Measurements from ENCODE around the gene DNAH2.

Gene DNAH2

GRCh38 chr17:7769854-7770253 lies 52.3 kb downstream of the DNAH2 start:
- no peak overlapping the region for H3K27ac ChIP-seq
- TF ChIP-seq, protein P1, sequence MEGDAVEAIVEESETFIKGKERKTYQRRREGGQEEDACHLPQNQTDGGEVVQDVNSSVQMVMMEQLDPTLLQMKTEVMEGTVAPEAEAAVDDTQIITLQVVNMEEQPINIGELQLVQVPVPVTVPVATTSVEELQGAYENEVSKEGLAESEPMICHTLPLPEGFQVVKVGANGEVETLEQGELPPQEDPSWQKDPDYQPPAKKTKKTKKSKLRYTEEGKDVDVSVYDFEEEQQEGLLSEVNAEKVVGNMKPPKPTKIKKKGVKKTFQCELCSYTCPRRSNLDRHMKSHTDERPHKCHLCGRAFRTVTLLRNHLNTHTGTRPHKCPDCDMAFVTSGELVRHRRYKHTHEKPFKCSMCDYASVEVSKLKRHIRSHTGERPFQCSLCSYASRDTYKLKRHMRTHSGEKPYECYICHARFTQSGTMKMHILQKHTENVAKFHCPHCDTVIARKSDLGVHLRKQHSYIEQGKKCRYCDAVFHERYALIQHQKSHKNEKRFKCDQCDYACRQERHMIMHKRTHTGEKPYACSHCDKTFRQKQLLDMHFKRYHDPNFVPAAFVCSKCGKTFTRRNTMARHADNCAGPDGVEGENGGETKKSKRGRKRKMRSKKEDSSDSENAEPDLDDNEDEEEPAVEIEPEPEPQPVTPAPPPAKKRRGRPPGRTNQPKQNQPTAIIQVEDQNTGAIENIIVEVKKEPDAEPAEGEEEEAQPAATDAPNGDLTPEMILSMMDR (conservative IDR thresholded peaks at IDR 0.05) = no peak

DNA sequence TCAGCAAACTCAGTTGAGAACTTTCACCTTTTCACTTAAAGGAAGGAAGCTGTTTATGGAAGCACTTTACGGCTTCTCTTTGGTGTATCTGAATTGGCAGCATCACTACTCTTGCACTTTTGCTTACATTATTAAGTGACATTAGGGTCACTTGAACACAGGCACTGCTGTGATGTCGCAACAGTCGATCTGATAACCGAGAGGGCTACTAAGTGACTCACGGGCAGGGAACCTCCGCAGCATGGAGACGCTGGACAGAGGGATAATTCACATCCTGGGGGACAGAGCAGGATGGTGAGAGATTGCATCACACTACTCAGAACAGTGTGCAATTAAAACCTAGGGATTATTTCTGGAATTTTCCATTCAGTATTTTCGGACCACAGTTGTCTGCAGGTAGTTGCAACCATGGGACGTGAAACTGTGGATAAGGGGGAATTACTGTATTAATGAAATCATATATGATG lies 56.5 kb downstream of the DNAH2 start:
- TF ChIP-seq, protein P1 (conservative IDR thresholded peaks at IDR 0.05) = no peak
- H3K27ac ChIP-seq = no peak overlapping the region

- no peak overlapping the region for H3K27ac ChIP-seq
- TF ChIP-seq, protein P1 (conservative IDR thresholded peaks at IDR 0.05) = no peak
These were observed 57.5 kb downstream of the DNAH2 start for GRCh38 chr17:7775051-7775450.

DNA sequence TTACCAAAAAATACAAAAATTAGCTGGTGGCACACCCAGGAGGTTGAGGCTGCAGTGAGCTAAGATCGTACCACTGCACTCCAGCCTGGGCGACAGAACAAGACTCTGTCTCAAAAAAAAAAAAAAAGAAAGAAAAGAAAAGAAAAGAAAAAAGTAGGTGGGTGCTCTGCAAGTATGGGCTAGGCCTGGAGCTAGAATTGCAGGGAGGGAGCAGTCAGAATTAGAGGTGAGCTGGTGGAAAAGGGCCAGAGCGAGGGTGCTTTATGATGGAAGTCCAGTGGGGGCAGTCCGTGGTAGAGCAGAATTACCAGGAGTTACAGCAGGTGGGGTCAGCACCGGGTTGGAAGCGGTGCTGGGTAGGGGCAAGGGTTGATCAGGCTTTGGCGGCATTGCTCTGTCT lies 59.5 kb downstream of the DNAH2 start:
- no peak overlapping the region for H3K27ac ChIP-seq
- TF ChIP-seq, protein P1 (conservative IDR thresholded peaks at IDR 0.05) = no peak

GRCh38 chr17:7780736-7781135 lies 63.2 kb downstream of the DNAH2 start:
- TF ChIP-seq, protein P1 (conservative IDR thresholded peaks at IDR 0.05) = no peak
- no peak overlapping the region for H3K27ac ChIP-seq

DNA sequence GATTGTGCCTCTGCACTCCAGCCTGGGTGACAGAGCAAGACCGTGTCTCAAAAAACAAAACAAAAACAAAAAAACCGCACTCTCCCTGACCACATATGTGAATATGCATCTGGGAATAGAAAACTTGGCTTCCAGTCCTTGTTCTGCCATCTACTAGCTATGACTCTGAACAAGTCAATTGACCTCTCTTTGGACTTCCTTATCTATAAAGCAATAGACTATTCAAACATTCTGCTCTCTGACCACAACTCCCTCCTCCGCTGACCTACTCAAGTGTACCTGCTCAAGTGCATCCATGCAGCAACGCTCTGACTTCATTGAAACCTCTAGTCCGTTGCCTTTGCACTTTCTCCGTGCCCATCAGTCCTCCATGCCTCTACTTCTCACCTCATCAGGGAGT lies 63.9 kb downstream of the DNAH2 start:
- TF ChIP-seq, protein P1 (conservative IDR thresholded peaks at IDR 0.05) = no peak
- H3K27ac ChIP-seq = no peak overlapping the region

DNA sequence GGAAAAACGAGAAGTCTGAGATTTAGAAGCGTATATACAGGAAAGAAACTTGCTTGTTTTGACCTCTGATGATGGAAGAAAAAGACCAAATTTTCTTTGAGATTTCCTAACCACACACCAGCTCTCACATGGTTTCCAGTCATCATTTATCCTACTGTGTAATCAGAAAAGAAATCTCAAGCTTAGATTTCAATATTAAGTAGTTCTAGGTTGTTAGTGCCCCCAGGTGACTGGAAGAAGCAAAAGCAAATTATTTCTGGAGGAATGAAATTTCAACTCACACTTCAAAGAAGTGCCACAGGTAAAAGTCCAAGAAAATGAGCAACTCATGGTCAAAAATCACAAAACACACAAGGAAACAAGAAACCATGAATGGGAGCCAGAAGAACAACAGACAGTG lies 64.7 kb downstream of the DNAH2 start:
- TF ChIP-seq, protein P1 (conservative IDR thresholded peaks at IDR 0.05) = 0 out of 2 replicates have a peak, but pooled peaks have one; percentile 6
- H3K27ac ChIP-seq = no peak overlapping the region
